ENCODE measurements around the gene TRIM33. TPM values are rescaled to one million over a fixed set of nuclear protein-coding genes. Genes with fewer than 3 reads are reported as not detected.
"Not testable (repeated sequence)": the region's sequence is repeated elsewhere in the genome, so short reads cannot be mapped to it uniquely, and the experiment has no call there.

Gene TRIM33
- total RNA-seq, 2 experiments from 2014 or later: 23.1 to 25.0 TPM

- Mint-ChIP-seq H3K36me3 (ENCODE audit: low read depth) (peaks cover 12% of the 10 kb centered on the region), H3K27ac (no peak overlapping the region), H3K4me3 (peak overlapping the region; percentile 3), H3K9me3 (no peaks in the 10 kb centered on the region), H3K27me3 (ENCODE audit: low read depth) (no peaks in the 10 kb centered on the region), H3K4me1 (ENCODE audit: low read depth) (peaks cover 58% of the 10 kb centered on the region)
- intact Hi-C loops (cut with micrococcal nuclease): no loop called here
- CTCF ChIA-PET: interaction anchor here (1.2 kb wide), 1 partner anchor 162 kb away, joined by 3 read pairs; no protein-coding TSS in a partner anchor
- DNase-seq: no peak
Observed at GRCh38 chr1:114507513-114507912, 3.5 kb downstream of the TRIM33 start.

GRCh38 chr1:114505148-114505561, 5.8 kb downstream of the TRIM33 start:
- no peaks in the 10 kb centered on the region for H3K27me3 Mint-ChIP-seq (ENCODE audit: low read depth)
- H3K4me1 Mint-ChIP-seq (ENCODE audit: low read depth): peaks cover 57% of the 10 kb centered on the region
- no peak overlapping the region for H3K27ac Mint-ChIP-seq
- no peak overlapping the region for H3K4me3 Mint-ChIP-seq
- H3K9me3 Mint-ChIP-seq: no peaks in the 10 kb centered on the region
- no peak for DNase-seq
- CTCF ChIA-PET: no interaction called here
- peaks cover 14% of the 10 kb centered on the region for H3K36me3 Mint-ChIP-seq (ENCODE audit: low read depth)
- intact Hi-C loops (cut with micrococcal nuclease): no loop called here

GRCh38 chr1:114503916-114504422, 7.0 kb downstream of the TRIM33 start:
- Mint-ChIP-seq H3K36me3 (ENCODE audit: low read depth) (peaks cover 14% of the 10 kb centered on the region), H3K27me3 (ENCODE audit: low read depth) (no peaks in the 10 kb centered on the region), H3K4me1 (ENCODE audit: low read depth) (peaks cover 56% of the 10 kb centered on the region), H3K4me3 (no peak overlapping the region), H3K9me3 (no peaks in the 10 kb centered on the region), H3K27ac (no peak overlapping the region)
- CTCF ChIA-PET: no interaction called here
- intact Hi-C loops (cut with micrococcal nuclease): no loop called here
- no peak for DNase-seq

- H3K4me1 Mint-ChIP-seq (ENCODE audit: low read depth): peaks cover 49% of the 10 kb centered on the region
- DNase-seq: no peak
- intact Hi-C loops (cut with micrococcal nuclease): no loop called here
- CTCF ChIA-PET: no interaction called here
- H3K27me3 Mint-ChIP-seq (ENCODE audit: low read depth): no peaks in the 10 kb centered on the region
- H3K4me3 Mint-ChIP-seq: no peak overlapping the region
- peaks cover 15% of the 10 kb centered on the region for H3K36me3 Mint-ChIP-seq (ENCODE audit: low read depth)
- H3K9me3 Mint-ChIP-seq: no peaks in the 10 kb centered on the region
- H3K27ac Mint-ChIP-seq: no peak overlapping the region
Observed at GRCh38 chr1:114502080-114502479, 8.9 kb downstream of the TRIM33 start.

- DNase-seq: no peak
- intact Hi-C loops (cut with micrococcal nuclease): no loop called here
- CTCF ChIA-PET: no interaction called here
- Mint-ChIP-seq H3K4me3 (no peak overlapping the region), H3K27me3 (ENCODE audit: low read depth) (no peaks in the 10 kb centered on the region), H3K36me3 (ENCODE audit: low read depth) (peaks cover 5% of the 10 kb centered on the region), H3K27ac (no peak overlapping the region), H3K9me3 (no peaks in the 10 kb centered on the region), H3K4me1 (ENCODE audit: low read depth) (peaks cover 42% of the 10 kb centered on the region)
Observed at GRCh38 chr1:114499478-114499877, 11.5 kb downstream of the TRIM33 start.

- intact Hi-C loops (cut with micrococcal nuclease): no loop called here
Observed at GRCh38 chr1:114496089-114496488, 14.9 kb downstream of the TRIM33 start.

GRCh38 chr1:114495486-114495885, 15.5 kb downstream of the TRIM33 start:
- no peak for DNase-seq
- Mint-ChIP-seq H3K4me1 (ENCODE audit: low read depth) (peaks cover 37% of the 10 kb centered on the region), H3K27ac (no peak overlapping the region), H3K27me3 (ENCODE audit: low read depth) (no peaks in the 10 kb centered on the region), H3K4me3 (no peak overlapping the region), H3K9me3 (peaks cover 15% of the 10 kb centered on the region), H3K36me3 (ENCODE audit: low read depth) (peaks cover 23% of the 10 kb centered on the region)
- intact Hi-C loops (cut with micrococcal nuclease): no loop called here
- CTCF ChIA-PET: no interaction called here

More at GRCh38 chr1:114496089-114496488, 14.9 kb downstream of the TRIM33 start:
- Mint-ChIP-seq H3K27me3 (ENCODE audit: low read depth) (no peaks in the 10 kb centered on the region), H3K36me3 (ENCODE audit: low read depth) (peaks cover 23% of the 10 kb centered on the region), H3K9me3 (peaks cover 15% of the 10 kb centered on the region), H3K4me1 (ENCODE audit: low read depth) (peaks cover 32% of the 10 kb centered on the region), H3K27ac (no peak overlapping the region), H3K4me3 (no peak overlapping the region)
- DNase-seq: no peak
- CTCF ChIA-PET: no interaction called here

GRCh38 chr1:114492978-114493377, 18.0 kb downstream of the TRIM33 start:
- Mint-ChIP-seq H3K27me3 (ENCODE audit: low read depth) (no peaks in the 10 kb centered on the region), H3K9me3 (peaks cover 15% of the 10 kb centered on the region), H3K36me3 (ENCODE audit: low read depth) (peaks cover 22% of the 10 kb centered on the region), H3K27ac (no peak overlapping the region), H3K4me3 (no peak overlapping the region), H3K4me1 (ENCODE audit: low read depth) (peaks cover 41% of the 10 kb centered on the region)
- intact Hi-C loops (cut with micrococcal nuclease): no loop called here
- CTCF ChIA-PET: no interaction called here
- DNase-seq: no peak

- no peak overlapping the region for H3K4me3 Mint-ChIP-seq
- no peaks in the 10 kb centered on the region for H3K27me3 Mint-ChIP-seq (ENCODE audit: low read depth)
- H3K9me3 Mint-ChIP-seq: peaks cover 15% of the 10 kb centered on the region
- CTCF ChIA-PET: no interaction called here
- peaks cover 27% of the 10 kb centered on the region for H3K36me3 Mint-ChIP-seq (ENCODE audit: low read depth)
- intact Hi-C loops (cut with micrococcal nuclease): no loop called here
- peaks cover 40% of the 10 kb centered on the region for H3K4me1 Mint-ChIP-seq (ENCODE audit: low read depth)
- no peak for DNase-seq
- H3K27ac Mint-ChIP-seq: no peak overlapping the region
Observed at GRCh38 chr1:114490274-114490693, 20.7 kb downstream of the TRIM33 start.

GRCh38 chr1:114488739-114489138, 22.3 kb downstream of the TRIM33 start:
- Mint-ChIP-seq H3K4me3 (no peak overlapping the region), H3K4me1 (ENCODE audit: low read depth) (peaks cover 43% of the 10 kb centered on the region), H3K9me3 (peaks cover 13% of the 10 kb centered on the region), H3K27me3 (ENCODE audit: low read depth) (no peaks in the 10 kb centered on the region), H3K27ac (no peak overlapping the region), H3K36me3 (ENCODE audit: low read depth) (peaks cover 24% of the 10 kb centered on the region)
- no peak for DNase-seq
- CTCF ChIA-PET: no interaction called here
- intact Hi-C loops (cut with micrococcal nuclease): no loop called here

- H3K4me1 Mint-ChIP-seq (ENCODE audit: low read depth): peaks cover 51% of the 10 kb centered on the region
- H3K4me3 Mint-ChIP-seq: no peak overlapping the region
- H3K27me3 Mint-ChIP-seq (ENCODE audit: low read depth): no peaks in the 10 kb centered on the region
- intact Hi-C loops (cut with micrococcal nuclease): no loop called here
- no peak for DNase-seq
- H3K36me3 Mint-ChIP-seq (ENCODE audit: low read depth): peaks cover 23% of the 10 kb centered on the region
- no peak overlapping the region for H3K27ac Mint-ChIP-seq
- H3K9me3 Mint-ChIP-seq: peaks cover 3% of the 10 kb centered on the region
- CTCF ChIA-PET: interaction anchor here (0.6 kb wide), 1 partner anchor 62 kb away, joined by 3 read pairs; no protein-coding TSS in a partner anchor
Observed at GRCh38 chr1:114485286-114485685, 25.7 kb downstream of the TRIM33 start.

- Mint-ChIP-seq H3K27me3 (ENCODE audit: low read depth) (no peaks in the 10 kb centered on the region), H3K4me1 (ENCODE audit: low read depth) (peaks cover 44% of the 10 kb centered on the region), H3K4me3 (peak overlapping the region; percentile 34), H3K27ac (peak overlapping the region; percentile 82), H3K36me3 (ENCODE audit: low read depth) (peaks cover 27% of the 10 kb centered on the region), H3K9me3 (peaks cover 9% of the 10 kb centered on the region)
- intact Hi-C loops (cut with micrococcal nuclease): loop anchor here (2.0 kb wide), 1 partner anchor 28 kb away; the partner anchor contains the start of gene TRIM33
- peak; percentile 48 for DNase-seq
- CTCF ChIA-PET: no interaction called here
Observed at GRCh38 chr1:114482585-114482984, 28.4 kb downstream of the TRIM33 start.

- H3K9me3 Mint-ChIP-seq; H3K4me3 Mint-ChIP-seq; H3K27ac Mint-ChIP-seq; H3K27me3 Mint-ChIP-seq (ENCODE audit: low read depth); intact Hi-C loops (cut with micrococcal nuclease); CTCF ChIA-PET; DNase-seq: not testable (repeated sequence)
- Mint-ChIP-seq H3K36me3 (ENCODE audit: low read depth) (peaks cover 25% of the 10 kb centered on the region), H3K4me1 (ENCODE audit: low read depth) (peaks cover 54% of the 10 kb centered on the region)
Observed at GRCh38 chr1:114479636-114480035, 31.4 kb downstream of the TRIM33 start.
